ENCODE measurements around the gene PC. TPM values are rescaled to one million over a fixed set of nuclear protein-coding genes. Genes with fewer than 3 reads are reported as not detected.

PC gene
- total RNA-seq, 1 donor = 1.8 TPM

DNA sequence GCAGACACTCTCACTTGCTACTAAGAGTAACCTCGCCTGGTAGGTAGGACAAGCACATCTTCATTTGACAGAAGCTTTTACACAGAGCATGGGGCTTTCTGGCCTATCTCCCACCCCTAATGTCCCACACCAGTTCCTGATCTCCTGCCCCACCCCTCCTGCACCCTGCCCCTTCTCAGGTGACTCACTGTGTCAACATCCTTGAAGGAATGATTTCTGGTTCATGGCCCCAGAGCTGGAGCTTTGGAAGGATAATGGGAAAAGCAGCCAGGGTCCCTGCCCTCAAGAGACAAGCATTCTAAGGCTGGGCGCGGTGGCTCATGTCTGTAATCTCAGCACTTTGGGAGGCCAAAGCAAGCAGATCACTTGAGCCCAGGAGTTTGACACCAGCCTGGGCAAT is 54.1 kb downstream of the PC start:
- no peaks in the 10 kb centered on the region for H3K4me1 ChIP-seq (ENCODE audit: insufficient read depth, low read length)
- H3K9me3 ChIP-seq (ENCODE audit: low read depth, low read length) = no peaks in the 10 kb centered on the region
- no peaks in the 10 kb centered on the region for H3K27me3 ChIP-seq (ENCODE audit: insufficient read depth, low read length)
- no peak overlapping the region for H3K4me3 ChIP-seq (ENCODE audit: low read length)

DNA sequence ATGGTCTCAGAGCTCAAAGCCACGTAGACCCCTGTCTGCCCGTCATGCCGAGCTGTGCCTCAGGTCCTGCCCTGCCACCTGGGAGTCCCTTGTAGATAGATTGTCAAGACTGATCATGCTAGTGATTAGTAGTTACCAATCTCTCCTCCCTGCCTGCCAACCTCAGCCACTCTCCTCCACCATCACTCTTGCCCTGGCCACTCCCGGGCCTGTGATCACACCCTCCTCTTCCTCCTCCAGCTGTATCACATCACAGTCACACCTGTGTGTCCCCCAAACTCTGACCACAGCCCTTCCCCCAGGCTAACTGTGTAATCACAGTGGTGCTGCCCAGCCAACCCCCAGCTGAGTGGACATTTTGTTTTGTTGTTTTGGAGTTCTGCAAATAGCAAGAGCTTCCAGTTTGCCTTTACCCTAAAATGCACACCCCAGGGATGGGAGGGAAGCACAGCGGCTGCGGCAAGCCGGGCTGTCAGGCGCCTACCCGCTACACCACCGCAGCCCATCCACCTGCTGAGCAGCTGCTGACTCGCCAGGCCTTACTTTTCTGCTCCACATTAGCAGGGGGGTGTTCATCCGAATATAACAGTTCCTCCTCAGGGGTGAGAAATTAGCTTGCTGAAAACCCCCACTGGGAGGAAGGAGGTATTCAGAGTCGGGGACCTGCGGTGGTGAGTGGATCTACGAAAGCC is 55.6 kb downstream of the PC start:
- no peaks in the 10 kb centered on the region for H3K27me3 ChIP-seq (ENCODE audit: insufficient read depth, low read length)
- H3K4me3 ChIP-seq (ENCODE audit: low read length) = no peak overlapping the region
- no peaks in the 10 kb centered on the region for H3K4me1 ChIP-seq (ENCODE audit: insufficient read depth, low read length)

DNA sequence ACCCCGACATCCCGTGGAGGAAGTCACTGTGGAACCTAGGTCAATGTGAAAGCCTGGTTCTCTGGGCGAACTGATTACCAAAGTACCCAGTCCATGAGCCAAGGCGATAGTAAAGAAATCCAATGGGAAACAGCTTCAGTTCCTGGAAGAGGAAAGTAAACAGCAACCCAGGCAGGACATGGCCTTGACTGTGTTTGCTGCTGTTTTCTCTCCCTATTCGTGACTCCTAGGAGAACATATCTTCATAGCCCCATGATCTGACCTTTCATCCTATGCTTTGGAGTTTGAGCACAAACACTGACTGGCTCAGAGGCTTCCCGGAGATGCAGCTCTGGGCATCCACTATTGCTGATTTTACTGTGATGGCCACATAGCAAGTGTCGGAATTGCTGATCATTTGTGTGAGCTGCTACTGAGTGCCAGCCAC is 56.2 kb downstream of the PC start:
- Histone ChIP-seq H3K4me3 (ENCODE audit: low read length) (no peak overlapping the region), H3K4me1 (ENCODE audit: insufficient read depth, low read length) (no peaks in the 10 kb centered on the region), H3K9me3 (ENCODE audit: low read depth, low read length) (no peaks in the 10 kb centered on the region), H3K27me3 (ENCODE audit: insufficient read depth, low read length) (no peaks in the 10 kb centered on the region)

More for the DNA sequence above, 55.6 kb downstream of the PC start:
- no peaks in the 10 kb centered on the region for H3K9me3 ChIP-seq (ENCODE audit: low read depth, low read length)

DNA sequence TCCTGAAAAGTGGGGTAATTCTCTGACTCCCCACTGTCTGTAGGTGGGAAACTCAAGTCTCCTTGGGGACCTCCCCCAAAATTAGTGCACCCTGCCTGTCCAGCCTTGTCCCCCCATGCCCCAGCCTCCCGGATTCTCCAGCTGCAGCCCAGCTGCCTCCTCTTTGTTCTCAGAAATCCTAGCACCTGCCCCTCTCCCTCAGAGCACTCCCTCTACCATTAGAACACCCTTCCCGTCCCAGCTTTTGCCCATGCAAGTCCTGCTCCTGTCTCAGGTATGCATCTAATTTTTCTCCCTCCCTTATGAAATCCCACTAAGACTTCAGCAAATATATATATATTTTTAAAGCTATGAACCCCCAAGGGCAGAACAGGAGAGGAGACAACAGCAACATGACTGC is 64.0 kb downstream of the PC start:
- Histone ChIP-seq H3K9me3 (ENCODE audit: low read depth, low read length) (no peaks in the 10 kb centered on the region), H3K4me1 (ENCODE audit: insufficient read depth, low read length) (no peaks in the 10 kb centered on the region), H3K4me3 (ENCODE audit: low read length) (no peak overlapping the region), H3K27me3 (ENCODE audit: insufficient read depth, low read length) (no peaks in the 10 kb centered on the region)

DNA sequence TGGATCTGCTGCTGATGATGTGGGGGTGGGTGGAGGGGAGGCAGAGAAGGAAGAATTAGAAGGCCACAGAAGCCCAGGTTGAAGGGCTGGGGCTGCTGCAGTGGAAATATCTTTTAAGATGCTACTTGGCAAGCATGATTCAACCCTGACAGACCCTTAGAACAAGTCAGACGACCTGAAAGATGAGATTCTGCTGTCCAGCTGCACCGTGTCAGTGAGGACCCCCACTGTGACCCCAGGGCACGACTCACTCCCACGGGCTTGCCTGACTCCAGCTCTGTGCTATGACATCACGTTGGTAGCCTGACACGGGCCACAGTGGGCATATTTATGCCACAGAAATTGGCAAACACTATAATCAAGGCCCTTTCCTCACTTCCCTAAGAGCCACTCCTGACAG is 65.3 kb downstream of the PC start:
- H3K27me3 ChIP-seq (ENCODE audit: insufficient read depth, low read length) = no peaks in the 10 kb centered on the region
- H3K9me3 ChIP-seq (ENCODE audit: low read depth, low read length) = no peaks in the 10 kb centered on the region
- no peaks in the 10 kb centered on the region for H3K4me1 ChIP-seq (ENCODE audit: insufficient read depth, low read length)
- H3K4me3 ChIP-seq (ENCODE audit: low read length) = no peak overlapping the region

DNA sequence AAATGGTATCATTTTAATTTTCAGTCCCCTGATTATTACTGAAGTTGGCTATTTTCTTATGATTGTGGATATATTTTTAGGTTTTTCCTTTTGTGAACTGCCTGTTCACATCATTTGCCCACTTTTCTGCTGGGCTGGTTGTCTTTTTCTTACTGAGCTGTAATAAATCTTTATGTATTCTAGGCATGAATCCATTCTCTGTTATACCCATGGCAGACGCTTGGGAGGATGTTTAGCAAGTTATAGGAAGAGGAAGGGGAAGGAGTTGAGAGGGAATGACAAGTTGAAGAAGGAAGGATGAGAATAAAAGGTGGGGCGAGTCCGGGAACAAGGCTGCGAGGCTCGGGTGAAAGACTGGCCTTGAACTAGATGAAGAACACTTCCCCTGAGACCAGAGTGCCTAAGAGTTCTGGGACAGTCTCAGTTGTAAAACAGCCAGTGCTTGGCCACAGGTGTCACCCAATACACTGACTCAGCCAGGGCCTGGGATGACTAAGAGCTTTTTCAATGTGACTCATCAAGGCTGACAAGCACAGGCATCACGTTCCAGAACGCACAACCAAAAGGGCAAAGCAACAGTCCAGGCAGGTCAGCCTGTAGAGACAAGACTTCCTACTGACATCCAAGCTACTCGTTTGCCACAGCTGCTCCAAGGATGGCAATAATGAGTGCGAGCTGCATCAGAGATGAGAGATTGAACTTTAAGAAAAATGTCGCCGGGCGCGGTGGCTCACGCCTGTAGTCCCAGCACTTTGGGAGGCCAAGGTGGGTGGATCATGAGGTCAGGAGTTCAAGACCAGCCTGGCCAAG is 66.1 kb downstream of the PC start:
- H3K27me3 ChIP-seq (ENCODE audit: insufficient read depth, low read length) = no peaks in the 10 kb centered on the region
- H3K9me3 ChIP-seq (ENCODE audit: low read depth, low read length) = no peaks in the 10 kb centered on the region
- no peak overlapping the region for H3K4me3 ChIP-seq (ENCODE audit: low read length)
- H3K4me1 ChIP-seq (ENCODE audit: insufficient read depth, low read length) = no peaks in the 10 kb centered on the region

DNA sequence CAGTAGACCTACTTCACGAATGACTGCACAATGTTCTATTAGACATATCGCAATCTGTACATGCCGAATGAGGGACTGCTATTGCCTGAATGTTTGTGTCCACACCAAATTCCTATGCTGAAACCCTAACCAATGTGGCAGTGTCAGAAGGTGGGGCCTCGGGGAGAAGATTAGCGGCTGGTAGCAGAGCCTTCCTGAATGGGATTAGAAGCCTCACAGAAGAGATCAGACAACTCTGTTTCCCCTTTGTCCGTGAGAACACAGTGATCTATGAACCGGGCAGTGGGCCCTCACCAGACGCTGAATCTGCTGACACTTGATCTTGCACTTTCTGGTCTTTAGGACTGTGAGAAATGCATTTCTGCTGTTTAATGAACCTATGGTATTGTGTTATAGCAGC is 68.2 kb downstream of the PC start:
- H3K4me3 ChIP-seq (ENCODE audit: low read length) = no peak overlapping the region
- H3K9me3 ChIP-seq (ENCODE audit: low read depth, low read length) = no peaks in the 10 kb centered on the region
- H3K4me1 ChIP-seq (ENCODE audit: insufficient read depth, low read length) = no peaks in the 10 kb centered on the region
- H3K27me3 ChIP-seq (ENCODE audit: insufficient read depth, low read length) = no peaks in the 10 kb centered on the region

GRCh38 chr11:66888282-66888681 is 69.9 kb downstream of the PC start:
- Histone ChIP-seq H3K9me3 (ENCODE audit: low read depth, low read length) (no peaks in the 10 kb centered on the region), H3K4me1 (ENCODE audit: insufficient read depth, low read length) (no peaks in the 10 kb centered on the region), H3K27me3 (ENCODE audit: insufficient read depth, low read length) (no peaks in the 10 kb centered on the region), H3K4me3 (ENCODE audit: low read length) (no peak overlapping the region)

DNA sequence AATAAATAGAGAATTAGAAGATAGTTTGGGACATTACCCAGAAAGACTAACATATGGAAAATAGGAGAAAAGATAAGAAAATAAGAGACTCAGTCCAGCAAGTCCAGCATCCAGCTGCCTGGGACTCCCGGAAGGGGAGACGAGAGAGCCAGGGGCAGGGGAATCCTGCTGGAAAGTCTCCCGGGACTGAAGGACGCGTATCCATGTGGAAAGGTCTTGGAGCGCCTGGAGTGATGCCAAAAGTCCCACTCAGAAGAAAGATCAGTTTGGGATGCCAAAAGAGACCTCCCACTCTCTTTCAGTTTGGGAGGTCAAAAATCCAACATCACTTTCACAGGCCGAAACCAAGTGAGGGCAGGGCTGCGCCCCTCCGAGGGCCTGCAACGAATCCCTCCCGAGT is 70.7 kb downstream of the PC start:
- no peaks in the 10 kb centered on the region for H3K9me3 ChIP-seq (ENCODE audit: low read depth, low read length)
- no peaks in the 10 kb centered on the region for H3K4me1 ChIP-seq (ENCODE audit: insufficient read depth, low read length)
- H3K27me3 ChIP-seq (ENCODE audit: insufficient read depth, low read length) = no peaks in the 10 kb centered on the region
- H3K4me3 ChIP-seq (ENCODE audit: low read length) = no peak overlapping the region

DNA sequence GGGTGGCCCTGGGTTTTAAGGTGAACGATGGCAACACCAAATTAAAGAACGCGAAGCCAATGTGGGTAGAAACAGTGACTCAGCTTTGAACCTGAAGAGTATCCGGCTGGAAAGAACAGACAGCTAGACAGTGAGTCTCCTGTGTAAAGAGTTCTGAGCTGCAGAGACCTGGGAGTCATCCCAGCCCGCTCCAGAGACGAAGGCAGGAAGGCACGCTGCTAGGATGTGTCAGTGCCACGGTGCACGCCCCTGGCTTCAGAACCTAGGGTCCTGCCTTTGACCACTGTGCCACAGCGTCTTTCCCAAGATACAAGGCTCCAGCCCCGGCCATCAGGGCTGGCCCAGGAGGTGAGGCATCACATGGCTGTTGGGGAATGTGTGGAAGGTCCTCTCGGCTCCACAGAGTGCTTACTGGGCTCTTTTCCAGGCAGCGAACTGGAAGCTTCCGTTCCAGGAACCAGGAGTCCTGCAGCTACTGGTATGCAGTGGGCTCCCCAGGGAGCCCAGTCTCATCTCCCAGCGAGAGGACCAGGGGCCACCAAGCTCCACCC is 71.4 kb downstream of the PC start:
- no peak overlapping the region for H3K4me3 ChIP-seq (ENCODE audit: low read length)
- no peaks in the 10 kb centered on the region for H3K27me3 ChIP-seq (ENCODE audit: insufficient read depth, low read length)
- H3K4me1 ChIP-seq (ENCODE audit: insufficient read depth, low read length) = no peaks in the 10 kb centered on the region
- no peaks in the 10 kb centered on the region for H3K9me3 ChIP-seq (ENCODE audit: low read depth, low read length)

GRCh38 chr11:66885950-66886440 is 72.2 kb downstream of the PC start:
- Histone ChIP-seq H3K27me3 (ENCODE audit: insufficient read depth, low read length) (no peaks in the 10 kb centered on the region), H3K4me3 (ENCODE audit: low read length) (no peak overlapping the region), H3K9me3 (ENCODE audit: low read depth, low read length) (no peaks in the 10 kb centered on the region), H3K4me1 (ENCODE audit: insufficient read depth, low read length) (no peaks in the 10 kb centered on the region)

DNA sequence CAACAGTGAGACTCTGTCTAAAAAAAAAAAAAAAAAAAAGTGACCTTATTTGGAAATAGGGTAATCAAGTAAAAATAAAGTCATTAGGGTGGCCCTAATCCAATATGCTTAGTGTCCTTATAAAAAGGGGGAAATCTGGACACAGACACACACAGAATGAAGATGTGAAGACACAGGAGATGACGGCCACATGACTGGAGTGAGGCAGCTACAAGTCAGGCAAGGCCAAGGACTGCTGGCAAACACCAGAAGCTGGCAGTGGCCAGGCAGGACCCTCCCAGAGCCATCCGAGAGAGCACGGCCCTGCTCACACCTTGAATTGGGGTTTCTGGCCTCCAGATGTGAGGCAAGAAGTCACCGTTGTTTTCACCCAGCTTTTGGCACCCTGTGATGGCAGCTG is 72.7 kb downstream of the PC start:
- Histone ChIP-seq H3K4me1 (ENCODE audit: insufficient read depth, low read length) (no peaks in the 10 kb centered on the region), H3K4me3 (ENCODE audit: low read length) (no peak overlapping the region), H3K27me3 (ENCODE audit: insufficient read depth, low read length) (no peaks in the 10 kb centered on the region), H3K9me3 (ENCODE audit: low read depth, low read length) (no peaks in the 10 kb centered on the region)

DNA sequence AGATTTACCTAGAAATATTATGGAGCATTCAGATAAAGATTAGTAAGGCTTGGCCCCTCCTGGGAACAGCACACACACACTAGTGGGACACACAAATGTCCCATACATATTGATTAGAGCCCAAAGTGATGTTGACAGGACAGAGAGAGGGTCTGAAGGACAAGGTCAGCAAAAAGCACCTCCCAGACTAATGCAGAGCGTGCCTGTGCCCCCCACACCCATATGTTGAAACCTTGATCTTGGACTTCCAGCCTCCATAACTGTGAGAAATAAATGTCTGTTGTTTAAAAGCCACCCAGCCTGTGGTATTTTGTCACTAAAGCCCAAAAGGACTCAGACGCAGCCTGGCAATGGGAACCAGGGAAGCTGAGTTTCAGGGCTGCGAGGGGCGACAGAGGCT is 73.7 kb downstream of the PC start:
- no peak overlapping the region for H3K4me3 ChIP-seq (ENCODE audit: low read length)
- no peaks in the 10 kb centered on the region for H3K4me1 ChIP-seq (ENCODE audit: insufficient read depth, low read length)
- no peaks in the 10 kb centered on the region for H3K9me3 ChIP-seq (ENCODE audit: low read depth, low read length)

DNA sequence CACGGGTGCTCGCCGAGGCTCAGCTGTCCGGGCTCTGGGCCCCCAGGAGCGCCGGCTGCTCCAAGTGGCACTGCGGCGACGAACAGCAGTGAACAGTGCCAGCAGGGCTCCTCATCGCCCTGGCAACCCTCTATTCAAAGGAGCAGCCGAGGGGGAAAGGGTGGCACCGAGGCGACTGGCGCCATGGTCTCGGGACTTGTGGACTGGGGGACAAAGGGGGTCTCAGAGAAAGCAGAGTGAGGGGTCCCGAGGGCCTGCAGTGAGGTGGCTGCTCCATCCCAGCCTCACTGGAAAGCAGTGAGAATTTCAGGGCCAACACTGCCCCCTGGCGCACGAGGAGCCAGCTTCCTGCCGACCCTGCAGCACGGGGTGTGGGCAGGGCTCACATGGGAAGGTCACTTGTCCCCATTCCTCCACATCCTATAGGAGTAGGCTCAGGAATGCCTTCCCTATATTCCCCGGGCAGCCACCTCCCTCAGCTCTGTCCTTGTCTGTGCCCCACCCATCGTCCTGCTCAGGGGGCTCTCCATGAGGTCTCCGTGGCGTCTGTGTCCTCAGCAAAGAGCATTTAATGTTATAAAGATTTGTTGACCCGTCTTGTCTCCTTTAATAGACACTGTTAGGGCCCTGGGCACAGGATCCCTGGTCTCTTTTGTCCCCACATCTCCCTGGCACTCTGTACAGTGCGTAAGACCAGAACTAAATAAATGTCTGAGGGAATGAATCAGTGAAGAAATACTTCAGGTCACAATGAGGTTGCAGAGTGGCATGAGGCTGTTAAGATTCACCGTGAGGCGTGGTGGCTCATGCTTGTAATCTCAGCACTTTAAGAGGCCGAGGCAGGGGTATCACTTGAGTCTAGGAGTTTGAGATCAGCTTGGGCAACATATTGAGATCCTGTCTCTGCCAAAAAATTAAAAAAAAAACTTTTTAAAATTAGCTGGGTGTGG is 74.9 kb downstream of the PC start:
- Histone ChIP-seq H3K4me1 (ENCODE audit: insufficient read depth, low read length) (no peaks in the 10 kb centered on the region), H3K4me3 (ENCODE audit: low read length) (no peak overlapping the region), H3K27me3 (ENCODE audit: insufficient read depth, low read length) (no peaks in the 10 kb centered on the region), H3K9me3 (ENCODE audit: low read depth, low read length) (no peaks in the 10 kb centered on the region)

More for the DNA sequence above, 73.7 kb downstream of the PC start:
- no peaks in the 10 kb centered on the region for H3K27me3 ChIP-seq (ENCODE audit: insufficient read depth, low read length)
